NCI-H82 treated with DMSO at 0.1 percent for 48 hours (cell line): ENCODE results near the gene DBH.

Experiments
- DNase-seq: peaks from one replicate; lab custom pipeline; 2025; ENCODE audit not compliant: unreplicated experiment; lab: John Stamatoyannopoulos, UW

DBH gene

DNA sequence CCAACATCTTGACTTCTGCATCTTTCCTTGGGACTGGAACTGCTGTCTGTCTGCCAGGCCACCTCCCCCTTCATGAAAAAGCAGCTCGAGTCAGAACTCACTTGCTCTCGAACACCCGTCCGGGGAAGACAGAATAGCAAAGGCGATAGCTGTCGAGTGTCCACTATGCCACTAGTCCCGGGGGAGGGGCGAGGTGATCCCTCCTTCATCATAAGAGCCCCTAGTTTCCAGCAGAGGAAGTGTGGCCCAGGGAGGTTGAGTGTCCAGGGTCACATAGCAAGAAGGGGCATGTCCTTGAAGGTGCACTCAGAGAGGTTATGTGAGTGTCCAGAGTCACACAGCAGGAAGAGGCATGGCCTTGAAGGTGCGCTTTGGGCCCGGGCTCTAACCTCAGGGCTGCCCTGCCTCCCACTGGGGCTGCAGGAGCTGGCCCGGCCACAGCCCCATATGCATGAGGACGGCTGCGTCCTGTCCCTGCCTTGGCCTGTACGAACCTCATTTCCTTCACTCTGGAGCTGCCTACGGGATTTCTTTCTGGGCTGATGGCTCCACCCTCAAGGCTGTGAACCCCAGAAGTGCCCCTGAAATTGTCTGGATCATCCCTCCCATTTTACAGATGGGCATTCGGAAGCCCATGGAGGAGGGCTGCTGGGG lies 6.7 kb downstream of the DBH start:
- no peak for DNase-seq

DNA sequence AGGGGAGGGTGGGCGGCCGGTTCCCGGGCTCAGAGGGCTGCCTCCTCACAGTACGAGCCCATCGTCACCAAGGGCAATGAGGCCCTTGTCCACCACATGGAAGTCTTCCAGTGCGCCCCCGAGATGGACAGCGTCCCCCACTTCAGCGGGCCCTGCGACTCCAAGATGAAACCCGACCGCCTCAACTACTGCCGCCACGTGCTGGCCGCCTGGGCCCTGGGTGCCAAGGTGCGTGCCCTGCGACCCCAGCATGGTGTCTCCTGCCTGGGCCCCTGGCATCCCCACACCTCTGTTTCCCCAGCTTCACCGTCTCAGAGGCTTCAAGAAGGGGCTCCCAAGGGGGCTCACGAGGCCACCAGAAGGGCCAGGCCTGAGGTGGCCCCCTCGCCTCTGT lies 7.2 kb downstream of the DBH start:
- no peak for DNase-seq

DNA sequence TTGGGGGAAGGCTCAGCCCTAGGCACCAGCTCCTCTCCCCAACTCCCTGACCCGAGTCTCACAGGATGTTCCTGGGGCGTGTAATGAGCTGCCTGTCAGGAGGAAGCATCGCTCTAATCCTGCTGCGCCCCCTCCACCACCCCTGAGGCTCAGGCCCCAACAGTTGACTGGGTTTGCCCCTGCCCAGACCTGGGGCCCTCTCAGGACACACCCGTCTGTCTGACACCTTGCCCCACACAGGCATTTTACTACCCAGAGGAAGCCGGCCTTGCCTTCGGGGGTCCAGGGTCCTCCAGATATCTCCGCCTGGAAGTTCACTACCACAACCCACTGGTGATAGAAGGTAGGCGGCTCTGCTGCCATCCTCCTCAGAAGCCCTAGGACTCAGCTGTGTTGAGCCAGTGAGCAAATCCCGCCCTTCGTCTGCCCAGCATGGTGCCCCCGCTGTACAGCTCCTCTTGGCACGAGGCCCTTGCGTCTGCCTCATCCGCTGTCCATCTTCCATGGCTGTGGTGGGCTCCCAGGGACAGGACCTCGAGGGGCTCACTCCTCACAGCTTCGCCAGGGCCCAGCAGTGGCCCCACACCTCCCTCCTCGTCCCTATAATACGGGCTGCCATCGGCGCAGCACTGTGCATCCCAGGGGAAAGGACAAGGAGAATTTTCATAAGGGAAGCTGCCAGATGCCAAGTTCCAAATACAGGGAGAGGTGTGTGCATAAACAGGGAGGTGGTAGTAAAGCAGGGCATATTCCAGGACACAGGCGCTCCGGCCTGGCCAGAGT lies 8.0 kb downstream of the DBH start:
- DNase-seq, result no peak

DNA sequence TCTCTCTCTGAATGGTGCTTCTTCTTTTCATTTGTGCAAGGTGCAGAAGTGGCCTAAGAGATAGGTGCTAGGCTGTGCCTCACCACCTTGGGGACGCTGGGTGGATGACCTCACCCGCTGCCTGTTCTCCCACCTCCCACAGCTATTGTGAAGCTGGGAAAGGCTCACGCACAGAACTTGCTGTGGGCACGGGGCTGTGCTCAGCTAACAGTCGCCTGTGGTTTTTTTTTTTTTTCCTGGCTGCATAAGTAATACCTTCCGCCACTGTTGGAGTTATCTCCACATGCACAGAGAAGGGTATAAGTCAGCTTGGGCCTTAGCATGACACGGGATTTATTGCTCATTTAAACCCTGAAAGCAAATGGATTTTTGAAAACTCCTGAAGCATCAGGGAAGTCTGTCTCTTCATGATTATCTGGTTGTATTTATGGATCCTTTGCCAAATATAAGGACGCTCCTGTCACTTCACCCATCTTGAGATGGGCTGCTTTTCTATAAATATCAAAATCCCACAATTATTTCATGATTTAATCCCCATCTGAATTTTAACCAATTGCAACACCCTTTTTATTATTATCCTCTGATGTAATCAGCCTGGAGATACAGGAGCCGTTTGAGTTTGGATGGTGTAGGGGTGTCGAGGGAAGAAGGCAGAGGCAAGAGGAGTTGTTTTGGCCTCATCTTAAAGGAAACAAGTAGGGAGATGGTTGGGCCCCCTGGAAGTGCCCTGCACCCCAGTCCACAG lies 9.0 kb downstream of the DBH start:
- no peak for DNase-seq

DNA sequence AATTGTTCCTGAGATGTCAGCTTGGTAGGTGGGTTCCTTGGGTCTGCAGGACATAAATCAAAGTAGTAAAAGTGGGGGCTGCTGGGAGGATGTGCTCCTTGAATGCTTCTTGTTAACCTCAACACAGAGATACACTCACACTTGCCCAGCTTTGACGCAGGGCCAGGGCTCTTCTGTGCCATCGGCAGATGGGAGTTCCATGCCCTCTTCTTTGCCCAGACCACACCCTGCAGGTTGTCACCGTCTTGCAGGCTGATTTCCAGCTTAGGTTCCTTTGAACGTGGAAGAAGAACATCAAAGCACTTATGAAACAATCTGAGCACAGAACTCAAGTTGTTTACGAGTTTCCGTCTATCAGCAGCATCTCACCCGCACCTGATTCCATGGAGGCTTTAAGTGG lies 11.0 kb downstream of the DBH start:
- DNase-seq, result no peak

DNA sequence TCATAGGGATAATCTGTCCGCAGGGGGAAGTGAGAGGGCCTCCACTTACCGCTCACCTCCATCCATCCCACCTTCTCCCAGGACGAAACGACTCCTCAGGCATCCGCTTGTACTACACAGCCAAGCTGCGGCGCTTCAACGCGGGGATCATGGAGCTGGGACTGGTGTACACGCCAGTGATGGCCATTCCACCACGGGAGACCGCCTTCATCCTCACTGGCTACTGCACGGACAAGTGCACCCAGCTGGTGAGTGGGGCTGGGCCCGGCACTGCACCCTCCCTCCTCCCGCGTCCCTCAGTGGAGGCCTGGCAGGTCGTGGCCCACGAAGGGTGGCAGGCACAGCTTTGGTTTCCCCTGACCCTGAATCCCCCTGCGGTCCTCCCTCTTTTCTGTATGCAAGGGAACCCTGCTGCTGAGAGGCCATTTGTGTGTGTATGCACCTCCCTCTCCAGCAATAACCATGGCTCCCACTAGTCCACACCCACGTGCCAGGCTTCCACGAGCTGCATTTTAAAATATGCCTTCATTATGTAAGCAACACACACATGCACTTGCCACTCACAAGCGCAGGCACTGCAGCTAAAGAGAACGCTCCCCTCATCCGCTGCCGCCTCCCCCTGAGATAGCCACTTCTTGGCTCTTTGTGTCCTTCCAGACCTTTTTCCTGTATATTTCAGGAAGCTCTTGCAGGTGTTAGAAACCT lies 11.8 kb downstream of the DBH start:
- DNase-seq, result no peak

DNA sequence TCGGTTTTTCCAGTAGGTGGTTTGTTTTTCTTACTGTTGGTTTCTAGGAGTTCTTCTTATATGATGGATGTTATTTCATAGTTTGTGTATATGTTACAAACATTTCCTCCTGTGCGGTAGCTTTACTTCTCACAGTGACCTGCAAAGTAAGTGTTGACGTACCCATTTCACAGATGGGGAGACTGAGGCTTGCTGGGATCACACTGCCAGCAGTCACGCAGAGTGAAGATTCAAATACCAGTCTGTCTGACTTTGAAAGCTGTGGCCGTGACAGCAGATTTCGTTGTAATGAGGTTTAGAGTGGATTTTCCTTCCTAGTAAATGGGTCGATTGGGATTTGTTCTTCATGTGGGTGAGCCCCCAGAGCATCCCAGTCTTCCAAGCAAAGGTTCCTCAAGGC lies 13.0 kb downstream of the DBH start:
- DNase-seq, result no peak

DNA sequence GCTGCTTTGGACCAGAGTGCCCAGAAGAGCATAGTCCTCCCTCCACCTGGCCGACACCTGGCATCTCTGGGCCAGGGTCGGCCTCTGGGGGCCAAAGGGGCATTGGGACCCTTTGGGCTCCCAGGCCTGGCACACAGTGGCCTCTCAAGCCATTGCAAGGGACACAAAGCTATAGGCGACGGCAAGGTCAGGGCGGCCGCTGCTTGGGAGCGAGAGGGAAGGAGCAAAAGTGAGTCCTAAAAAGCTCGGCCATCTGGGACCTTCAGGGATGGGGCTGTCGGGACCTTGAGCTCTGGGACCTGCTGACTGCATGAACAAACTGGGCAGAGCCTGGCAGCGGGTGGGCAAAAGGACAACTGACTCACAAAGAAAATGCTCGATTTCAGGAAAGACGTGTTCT lies 13.9 kb downstream of the DBH start:
- DNase-seq, result no peak

DNA sequence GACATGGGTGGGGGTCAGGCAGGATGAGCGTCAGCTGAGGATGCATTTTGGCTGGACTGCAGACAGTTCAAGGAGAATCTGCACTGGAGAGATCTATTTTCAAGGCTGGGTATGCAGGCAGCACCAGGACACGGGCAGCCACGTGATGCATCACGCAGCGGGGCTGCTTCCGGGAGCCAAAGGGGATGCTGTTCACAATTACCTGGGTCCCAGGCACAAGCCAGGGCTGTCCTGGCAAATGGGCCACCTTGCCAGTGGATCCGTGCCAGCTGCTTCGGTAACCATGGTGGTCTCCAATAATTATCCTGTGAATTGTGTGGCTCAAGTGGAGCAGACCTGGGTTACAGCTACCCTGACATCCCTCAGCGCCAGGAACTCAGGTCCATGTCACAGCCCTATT lies 17.5 kb downstream of the DBH start:
- no peak for DNase-seq

DNA sequence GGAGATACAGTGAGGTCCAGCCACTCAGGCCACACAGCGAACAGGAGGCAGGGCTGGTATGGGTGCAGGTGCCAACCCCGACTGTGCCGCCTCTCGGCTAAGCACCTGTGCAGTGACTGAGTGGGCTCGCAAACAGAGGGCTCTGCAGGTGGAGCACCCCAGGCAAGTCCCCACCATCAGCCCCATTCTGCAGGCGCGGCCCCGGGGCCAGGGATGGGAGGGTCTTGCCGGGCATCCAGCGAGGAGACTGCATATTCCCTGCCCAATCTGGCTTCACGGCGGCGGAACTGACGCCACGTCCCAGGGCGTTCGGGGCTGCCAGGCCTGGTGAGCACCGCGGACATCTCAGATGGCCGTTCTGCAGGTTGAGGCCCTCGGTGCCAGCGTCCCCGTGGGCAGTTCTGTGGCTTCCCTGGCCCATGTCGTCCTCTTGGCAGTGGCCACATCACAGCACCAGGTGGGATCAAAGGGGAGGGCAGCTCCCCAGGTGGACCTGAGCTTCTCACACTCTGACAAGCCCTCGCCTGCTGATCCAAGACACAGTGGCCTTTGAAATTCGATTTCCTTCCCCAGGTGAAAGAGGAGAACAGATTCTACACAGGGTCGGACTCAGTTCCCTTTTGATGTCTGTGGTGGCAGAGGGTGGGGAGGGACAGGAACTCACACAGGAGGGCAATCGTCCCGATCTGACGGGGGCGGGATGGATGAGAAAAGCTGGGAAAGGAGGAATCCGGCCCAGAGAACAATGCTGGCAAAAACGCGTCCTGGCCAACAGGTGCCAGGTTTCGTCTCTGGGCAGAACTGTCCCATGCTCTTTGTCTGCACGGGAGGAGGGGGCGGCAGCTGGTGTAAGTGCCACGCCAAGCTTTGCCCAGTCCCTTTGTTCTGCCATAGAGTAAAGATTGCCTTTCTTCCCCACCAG lies 18.8 kb downstream of the DBH start:
- DNase-seq, result no peak

DNA sequence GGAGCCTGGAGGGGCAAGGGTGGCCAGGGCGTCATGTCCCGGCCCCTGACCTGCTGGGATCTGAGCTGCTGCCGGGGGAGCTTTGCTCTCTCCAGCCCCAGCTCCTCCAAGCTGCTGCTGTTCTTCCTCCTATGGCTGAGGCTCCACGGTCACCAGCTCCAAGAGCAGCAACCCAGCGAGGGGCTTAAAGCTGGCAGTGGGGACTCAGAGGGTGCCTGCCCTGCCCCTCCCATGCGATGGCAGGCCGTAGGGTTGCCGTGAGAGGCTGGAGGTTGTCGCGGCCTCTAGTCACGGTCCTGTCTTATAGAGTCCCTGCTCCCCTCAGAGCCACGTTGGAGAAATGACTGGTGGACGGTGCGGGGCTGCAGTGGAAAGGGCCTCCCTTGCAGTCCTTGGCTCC lies 19.5 kb downstream of the DBH start:
- DNase-seq, result no peak

DNA sequence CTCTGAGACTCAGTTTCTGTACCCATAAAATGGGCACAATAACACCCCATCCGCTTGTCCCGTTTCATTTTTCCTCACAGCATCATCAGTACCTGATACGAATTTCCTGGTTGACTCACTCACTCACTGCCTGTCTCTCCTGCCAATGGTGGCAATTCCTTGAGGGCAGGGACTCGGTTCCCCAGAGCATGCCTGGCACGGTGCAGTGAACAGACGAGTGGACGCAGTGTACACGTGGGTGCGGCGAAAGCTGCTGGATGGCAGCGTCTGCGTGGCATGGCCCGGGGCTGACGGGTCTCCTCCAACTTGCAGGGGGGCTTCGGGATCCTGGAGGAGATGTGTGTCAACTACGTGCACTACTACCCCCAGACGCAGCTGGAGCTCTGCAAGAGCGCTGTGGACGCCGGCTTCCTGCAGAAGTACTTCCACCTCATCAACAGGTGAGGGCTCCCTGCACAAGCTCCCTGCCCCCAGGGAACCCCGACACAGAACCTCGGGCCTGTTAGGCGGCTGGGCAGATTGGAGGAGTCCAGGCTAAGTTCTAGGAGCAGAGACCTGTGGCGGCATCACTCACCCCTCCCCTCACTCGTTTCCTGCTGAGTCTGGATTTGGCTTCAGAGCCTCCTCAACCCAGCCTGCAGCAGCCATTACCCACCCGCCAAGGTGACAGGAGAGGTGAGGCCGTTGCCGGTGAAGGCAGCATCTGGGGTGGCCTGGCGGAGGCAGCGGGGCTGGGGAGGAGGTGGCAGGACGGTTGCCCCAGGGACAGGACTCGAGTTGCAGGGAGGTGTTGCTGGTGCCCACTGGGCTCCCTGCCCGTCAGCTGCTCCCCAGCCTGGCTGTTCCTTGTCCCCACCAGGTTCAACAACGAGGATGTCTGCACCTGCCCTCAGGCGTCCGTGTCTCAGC lies 20.3 kb downstream of the DBH start:
- no peak for DNase-seq

DNA sequence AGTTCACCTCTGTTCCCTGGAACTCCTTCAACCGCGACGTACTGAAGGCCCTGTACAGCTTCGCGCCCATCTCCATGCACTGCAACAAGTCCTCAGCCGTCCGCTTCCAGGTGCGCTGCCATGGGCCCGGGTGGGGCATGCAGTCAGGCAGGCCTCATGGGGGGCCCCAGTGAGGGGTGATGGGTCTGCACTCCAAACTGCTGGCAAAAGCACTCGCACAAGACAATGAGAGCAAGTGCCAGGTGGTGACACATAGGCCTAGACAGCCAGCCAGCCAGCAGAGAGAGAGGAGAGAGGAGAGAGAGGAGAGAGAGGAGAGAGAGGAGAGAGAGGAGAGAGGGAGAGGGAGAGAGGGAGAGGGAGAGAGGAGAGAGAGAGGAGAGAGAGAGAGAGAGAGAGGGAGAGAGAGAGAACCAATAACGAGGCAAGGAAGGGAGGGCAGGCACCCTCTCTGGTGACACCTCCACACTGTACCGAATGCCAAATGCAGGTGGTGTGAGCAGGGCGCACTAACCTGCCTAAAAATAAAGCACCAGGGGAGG lies 21.0 kb downstream of the DBH start:
- DNase-seq, result no peak

DNA sequence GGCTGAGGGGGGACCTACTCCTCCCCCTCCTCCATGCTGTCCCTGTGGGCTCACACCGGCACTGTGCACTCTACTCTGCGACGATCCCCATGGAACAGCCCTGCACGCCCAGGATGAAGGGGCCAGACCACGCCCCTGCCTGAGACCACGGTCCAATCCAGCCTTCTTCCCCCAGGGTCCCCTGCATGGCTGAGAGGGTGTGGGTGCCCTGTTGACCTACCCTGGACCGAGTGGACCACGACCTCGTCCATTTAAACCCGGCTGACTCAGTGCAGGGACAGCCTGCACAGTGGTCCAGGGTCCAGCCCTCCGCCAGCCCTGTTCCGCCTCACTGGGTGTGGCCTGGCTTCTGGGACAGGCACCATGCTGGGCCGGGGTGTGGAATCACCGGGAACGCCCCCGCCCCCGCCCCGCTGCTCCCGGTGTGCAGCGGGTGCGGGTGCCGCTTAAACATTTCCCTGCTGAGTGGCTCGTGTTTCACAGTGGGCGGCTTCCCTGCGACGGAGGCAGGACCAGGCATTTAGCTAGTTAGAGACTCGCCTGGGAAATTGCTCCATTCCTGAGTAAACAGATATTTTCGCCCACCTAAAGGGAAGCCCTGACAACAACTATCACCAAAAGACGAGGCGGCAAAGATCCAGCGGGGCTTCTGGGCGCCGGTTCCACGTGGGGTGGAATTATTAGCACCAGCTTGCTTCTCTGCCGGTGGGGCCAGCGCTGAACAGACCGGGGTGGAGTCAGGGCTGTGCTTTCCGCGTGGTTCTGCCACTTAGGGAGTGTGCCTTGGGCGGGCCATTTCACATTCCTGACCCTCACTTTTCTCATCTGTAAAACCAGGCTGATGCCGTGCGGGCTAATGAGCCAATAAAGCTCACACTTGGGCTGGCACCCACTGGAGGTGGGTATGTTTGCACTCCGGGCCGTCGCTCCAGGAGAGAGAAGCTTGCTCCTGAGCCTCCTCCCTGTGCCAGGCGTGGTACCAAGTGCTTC lies 22.6 kb downstream of the DBH start:
- no peak for DNase-seq

DNA sequence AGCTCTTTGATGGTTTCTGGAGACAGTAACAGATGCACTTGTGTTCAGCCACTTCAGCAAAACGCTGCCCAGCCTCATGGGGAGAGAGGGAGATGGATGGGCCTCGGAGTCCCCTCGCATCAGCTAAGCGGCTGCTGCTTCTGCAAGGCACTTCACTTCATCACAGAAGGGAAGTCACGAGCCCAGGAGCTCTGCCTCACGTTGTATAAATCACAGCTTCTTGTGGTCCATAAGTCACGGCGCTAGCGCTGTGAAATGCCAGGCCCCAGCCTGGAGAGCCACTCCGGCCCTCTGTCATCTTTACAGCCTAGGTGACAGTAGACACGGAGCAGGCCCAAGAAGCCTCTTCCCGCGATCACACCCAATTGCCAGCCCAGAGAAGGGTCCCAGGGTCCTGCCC lies 23.4 kb downstream of the DBH start:
- no peak for DNase-seq

DNA sequence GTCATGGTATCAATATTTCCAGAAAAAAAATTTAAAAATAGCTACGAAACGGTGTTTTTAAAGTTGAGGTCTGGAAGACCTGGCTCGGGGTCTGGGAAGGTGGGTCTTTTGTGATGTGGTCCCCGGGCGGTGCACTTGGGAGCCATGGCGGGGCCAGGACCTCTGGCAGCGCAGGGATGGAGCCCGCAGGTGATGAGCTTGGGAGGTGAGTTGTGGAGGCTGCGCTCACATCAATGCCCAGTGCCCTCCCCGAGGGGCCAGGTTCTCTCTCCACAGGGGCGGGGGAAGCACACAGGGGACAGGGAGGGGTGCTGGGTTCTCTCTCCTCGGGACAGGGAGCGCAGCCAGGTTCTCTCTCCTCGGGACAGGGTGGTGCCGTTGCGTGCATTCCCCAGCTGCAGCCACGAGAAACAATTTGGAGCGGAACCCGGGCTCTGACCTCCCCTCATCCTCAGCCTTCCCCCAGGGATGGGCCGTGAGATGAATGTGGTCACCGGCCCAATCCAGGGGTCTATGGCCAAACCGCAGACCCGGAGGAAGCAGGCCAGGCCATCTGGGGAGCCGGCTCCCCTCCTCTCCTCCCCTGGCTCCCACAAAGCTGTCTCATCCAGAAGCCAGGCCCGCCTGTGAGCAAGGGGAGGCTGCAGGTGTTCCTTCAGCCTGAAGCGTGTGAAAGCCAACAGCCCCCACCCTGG lies 25.8 kb downstream of the DBH start:
- no peak for DNase-seq
